Suppressor macrophage treated with lipopolysaccharide for 1 hour (primary cell): Measurements from ENCODE around the gene LRRD1.
"Not testable (repeated sequence)": the region's sequence is repeated elsewhere in the genome, so short reads cannot be mapped to it uniquely, and the experiment has no call there.

Experiments
- DNase-seq, 3 donors: peaks; one replicate each; pipeline ENCODE4 v3.0.0-alpha.2; 2020 to 2022

LRRD1 gene

GRCh38 chr7:92178928-92179924, at the start of gene LRRD1:
Gene LRRD1 (minus strand): TSS chr7:92179142. CDS start chr7:92165202, 13,940 bp downstream.
- peak; percentile 86 to 93 (median 88) for DNase-seq

DNA sequence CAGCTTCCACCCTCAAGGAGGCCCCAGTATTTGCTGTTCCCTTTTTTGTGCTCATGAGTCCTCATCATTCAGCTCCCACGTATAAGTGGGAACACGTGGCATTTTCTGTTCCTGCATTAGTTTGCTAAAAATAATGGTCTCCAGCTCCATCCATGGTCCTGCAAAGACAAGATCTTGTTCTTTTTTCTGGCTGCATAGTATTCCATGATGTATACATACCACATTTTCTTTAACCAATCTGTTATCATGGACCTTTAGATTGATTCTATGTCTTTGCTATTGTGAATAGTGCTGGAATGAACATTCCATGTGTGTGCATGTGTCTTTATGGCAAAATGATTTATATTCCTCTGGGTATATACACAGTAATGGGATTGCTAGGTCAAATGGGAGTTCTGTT, 49.8 kb upstream of the LRRD1 start:
- DNase-seq, result no peak

DNA sequence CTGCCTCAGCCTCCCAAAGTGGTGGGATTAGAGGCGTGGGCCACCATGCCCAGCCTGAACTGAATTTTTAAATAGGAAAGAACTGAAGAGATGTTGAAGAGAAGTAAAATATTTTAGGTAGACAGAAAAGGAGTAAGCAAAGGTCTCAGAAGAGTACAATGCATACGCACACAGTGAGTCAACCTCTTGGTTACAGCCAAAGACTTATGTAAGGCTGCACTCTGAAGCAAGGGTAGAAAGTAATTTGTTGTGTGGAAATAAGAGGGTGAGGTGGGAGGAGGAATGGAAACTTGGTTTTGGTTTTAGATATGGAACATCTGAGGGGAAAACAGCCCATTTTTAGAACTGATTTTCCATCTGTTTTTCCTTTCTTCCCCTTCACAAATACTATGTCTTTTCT, 49.2 kb upstream of the LRRD1 start:
- DNase-seq, result no peak

- DNase-seq, result no peak
Observed at GRCh38 chr7:92226981-92227380, 48.0 kb upstream of the LRRD1 start.

DNA sequence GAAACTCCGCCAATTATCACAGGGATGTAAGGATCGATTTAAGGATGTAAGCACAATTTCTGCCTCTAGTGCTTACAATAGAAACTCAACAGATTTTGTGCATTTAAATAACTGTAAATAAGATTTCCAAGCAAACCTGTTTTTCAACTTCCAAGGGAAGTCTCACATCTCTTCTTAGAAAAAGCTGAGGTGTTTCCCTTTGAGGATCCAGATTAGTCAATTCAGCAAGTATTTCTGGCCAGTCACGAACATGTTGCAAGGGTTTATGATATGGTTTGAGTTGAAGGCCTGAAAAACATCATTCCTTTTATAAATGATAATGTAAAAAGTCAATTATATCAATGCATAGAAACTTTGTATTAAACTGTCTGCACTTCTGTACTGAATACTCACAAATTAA, 42.8 kb upstream of the LRRD1 start:
- DNase-seq, result no peak

- no peak for DNase-seq
Observed at GRCh38 chr7:92206672-92207071, 27.7 kb upstream of the LRRD1 start.

DNA sequence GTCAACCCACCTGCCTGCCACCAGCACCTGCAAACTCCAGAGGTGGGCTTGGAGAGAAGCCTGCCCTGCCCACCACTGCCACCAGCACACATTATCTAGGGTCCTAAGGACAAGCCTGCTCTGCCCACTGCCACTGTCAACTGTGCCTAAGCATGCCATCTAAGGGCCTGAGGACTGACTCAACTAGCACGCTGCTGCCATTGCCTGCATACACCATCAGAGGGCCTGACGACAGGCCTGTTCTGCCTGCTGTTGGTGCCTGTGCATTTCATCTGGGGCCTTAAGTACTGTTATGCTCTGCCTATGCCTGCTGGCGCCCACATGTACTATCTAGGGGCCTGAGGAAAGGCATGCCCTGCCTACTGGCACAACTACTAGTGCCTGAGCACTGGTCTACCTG, 27.0 kb upstream of the LRRD1 start:
- no peak for DNase-seq

- DNase-seq, result no peak
Observed at GRCh38 chr7:92200791-92201190, 21.8 kb upstream of the LRRD1 start.

- no peak for DNase-seq
Observed at GRCh38 chr7:92192326-92192725, 13.4 kb upstream of the LRRD1 start.

DNA sequence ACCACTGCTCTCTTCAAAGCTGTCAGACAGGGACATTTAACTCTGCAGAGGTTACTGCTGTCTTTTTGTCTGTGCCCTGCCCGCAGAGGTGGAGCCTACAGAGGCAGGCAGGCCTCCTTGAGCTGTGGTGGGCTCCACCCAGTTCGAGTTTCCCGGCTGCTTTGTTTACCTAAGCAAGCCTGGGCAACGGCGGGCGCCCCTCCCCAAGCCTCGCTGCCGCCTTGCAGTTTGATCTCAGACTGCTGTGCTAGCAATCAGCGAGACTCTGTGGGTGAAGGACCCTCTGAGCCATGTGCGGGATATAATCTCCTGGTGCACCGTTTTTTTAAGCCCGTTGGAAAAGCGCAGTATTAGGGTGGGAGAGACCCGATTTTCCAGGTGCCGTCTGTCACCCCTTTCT, 10.3 kb upstream of the LRRD1 start:
- not testable (repeated sequence) for DNase-seq

DNA sequence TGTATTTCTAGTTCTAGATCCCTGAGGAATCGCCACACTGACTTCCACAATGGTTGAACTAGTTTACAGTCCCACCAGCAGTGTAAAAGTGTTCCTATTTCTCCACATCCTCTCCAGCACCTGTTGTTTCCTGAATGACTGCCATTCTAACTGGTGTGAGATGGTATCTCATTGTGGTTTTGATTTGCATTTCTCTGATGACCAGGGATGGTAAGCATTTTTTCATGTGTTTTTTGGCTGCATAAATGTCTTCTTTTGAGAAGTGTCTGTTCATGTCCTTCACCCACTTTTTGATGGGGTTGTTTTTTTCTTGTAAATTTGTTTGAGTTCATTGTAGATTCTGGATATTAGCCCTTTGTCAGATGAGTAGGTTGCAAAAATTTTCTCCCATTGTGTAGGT, 5.4 kb upstream of the LRRD1 start:
- not testable (repeated sequence) for DNase-seq

GRCh38 chr7:92177362-92177761, 1.6 kb downstream of the LRRD1 start:
- no peak for DNase-seq

DNA sequence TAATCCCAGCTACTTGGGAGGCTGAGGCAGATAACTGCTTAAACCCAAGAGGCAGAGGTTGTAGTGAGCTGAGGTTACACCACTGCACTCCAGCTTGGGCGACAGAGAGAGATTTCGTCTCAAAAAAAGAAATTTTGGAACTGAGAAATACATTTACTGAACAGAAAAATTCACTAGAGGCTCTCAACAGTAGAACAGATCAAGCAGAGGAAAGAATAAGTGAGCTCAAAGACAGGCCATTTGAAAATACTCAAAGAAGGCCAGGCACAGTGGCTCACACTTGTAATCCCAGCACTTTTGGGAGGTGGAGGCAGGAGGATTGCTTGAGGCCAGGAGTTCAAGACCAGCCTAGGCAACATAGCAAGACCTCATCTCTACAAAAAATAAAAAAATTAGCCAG, 9.4 kb downstream of the LRRD1 start:
- not testable (repeated sequence) for DNase-seq

GRCh38 chr7:92161271-92161670, 17.7 kb downstream of the LRRD1 start:
- no peak for DNase-seq

DNA sequence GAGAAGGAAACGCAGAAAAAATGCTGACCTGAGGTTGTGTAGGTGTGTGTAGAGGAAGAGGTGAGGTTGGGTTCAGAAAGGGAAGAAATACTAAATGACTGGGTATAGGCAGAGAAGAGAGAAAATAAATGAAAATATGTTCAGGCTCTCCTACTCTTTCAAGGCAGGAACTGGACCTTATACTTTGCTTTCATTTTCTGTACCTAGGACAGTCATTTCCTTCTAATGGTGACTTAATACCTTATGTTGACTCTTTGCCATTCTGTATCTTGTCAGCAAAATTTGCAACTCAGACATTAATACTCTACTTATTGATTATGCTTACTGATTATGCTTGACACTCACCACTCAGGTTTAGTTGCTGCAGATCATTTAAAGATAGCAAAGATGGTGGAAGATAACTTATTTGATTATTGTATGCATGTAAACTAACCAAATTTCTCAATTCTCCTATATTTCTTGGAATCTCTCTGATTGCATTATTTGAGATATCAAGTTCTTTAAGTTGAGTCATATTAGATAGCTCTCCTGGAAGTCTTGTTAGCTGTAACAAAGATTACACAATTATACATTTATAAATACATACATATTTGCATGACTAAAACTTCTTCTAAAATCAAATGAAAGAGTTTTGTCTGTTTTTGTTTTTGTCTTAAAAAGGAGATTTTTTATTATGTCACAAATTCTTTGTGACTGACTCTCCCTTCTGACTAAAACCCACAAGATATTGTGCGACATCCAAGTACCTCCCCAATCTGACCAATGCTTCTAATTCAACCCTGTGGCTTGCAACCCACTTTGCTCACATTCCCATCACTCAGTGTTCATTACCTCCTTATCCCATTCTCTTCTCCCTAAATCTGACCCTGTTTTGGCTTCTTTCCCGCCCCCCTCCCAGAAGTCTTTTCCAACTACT, 20.0 kb downstream of the LRRD1 start:
- DNase-seq, result no peak

DNA sequence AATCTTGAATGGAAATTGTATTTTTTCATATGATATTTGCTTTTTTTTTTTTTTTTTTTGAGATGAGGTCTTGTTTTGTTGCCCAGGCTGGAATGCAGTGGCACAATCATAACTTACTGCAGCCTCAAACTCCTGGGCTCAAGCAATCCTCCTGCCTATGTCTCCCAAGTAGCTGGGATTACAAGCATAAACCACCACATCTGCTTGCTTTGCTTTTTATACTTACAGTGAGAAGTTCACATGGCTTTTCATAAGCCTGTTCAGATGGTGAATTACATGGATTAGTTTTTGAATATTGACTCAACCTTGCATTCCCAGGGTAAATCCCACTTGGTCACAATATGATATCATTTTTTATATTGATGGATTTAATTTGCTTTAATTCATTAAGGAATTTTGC, 22.0 kb downstream of the LRRD1 start:
- no peak for DNase-seq

- peak; percentile 66 to 85 (median 75) for DNase-seq
Observed at GRCh38 chr7:92155108-92155739, 23.7 kb downstream of the LRRD1 start.

DNA sequence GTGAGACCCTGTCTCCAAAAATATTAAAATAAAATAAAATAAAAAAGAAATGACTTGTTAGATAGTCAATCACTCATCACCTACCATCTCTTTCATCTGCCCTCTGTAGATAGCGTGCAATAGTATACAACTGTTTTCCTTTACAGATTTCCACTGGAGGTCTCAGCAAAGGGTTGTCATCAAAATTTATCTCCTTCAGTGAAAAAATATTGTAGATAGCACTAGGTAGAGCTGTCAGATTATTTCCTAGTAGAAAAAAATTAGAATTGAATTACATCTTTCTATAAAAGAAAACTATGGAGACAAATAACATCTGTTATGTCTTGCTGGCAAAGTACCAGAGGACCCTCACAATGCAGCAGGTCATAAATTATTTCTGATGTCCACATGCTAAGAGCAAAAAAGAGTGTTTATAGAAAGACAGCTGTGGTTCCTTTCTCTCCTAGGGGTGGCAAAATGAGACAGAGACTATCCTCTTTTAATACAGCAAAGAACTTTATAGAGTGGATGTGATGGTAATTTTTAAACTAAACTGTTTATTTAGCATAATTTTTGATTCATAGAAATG, 28.4 kb downstream of the LRRD1 start:
- no peak for DNase-seq

- DNase-seq, result no peak
Observed at GRCh38 chr7:92149736-92150239, 29.2 kb downstream of the LRRD1 start.

GRCh38 chr7:92143192-92143880, 35.6 kb downstream of the LRRD1 start:
- not testable (repeated sequence) for DNase-seq

DNA sequence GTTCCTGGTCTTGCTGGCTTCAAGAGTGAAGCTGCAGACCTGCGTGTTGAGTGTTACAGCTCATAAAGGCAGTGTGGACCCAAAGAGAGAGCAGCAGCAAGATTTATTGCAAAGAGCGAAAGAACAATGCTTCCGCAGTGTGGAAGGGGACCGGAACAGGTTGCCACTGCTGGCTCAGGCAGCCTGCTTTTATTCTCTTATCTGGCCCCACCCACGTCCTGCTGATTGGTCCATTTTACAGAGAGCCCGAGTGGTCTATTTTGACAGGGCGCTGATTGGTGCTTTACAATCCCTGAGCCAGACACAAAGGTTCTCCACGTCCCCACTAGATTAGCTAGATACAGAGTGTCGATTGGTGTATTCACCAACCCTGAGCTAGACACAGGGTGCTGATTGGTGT, 36.2 kb downstream of the LRRD1 start:
- not testable (repeated sequence) for DNase-seq

GRCh38 chr7:92141161-92141560, 37.8 kb downstream of the LRRD1 start:
- DNase-seq, result no peak
